HCT116 (cell line): ENCODE results near the gene TMEM81.

Experiments
- CEBPB ChIP-seq: IDR thresholded peaks from 2 replicates; pipeline ENCODE4 v1.6.1; 2012; ENCODE audit warnings: low read depth
- EZH2phosphoT487 ChIP-seq: fragments of 200-600 bp; IDR thresholded peaks from 2 replicates; pipeline ENCODE4 v1.6.1; 2018; ENCODE audit warnings: antibody characterized with exemption, borderline replicate concordance
- POLR2A ChIP-seq: IDR thresholded peaks from 2 replicates; pipeline ENCODE4 v1.7.0; 2011; ENCODE audit warnings: borderline replicate concordance; ENCODE audit not compliant: insufficient read depth, insufficient read length; ENCODE audit errors: extremely low read depth
- POLR2AphosphoS5 ChIP-seq: IDR thresholded peaks from 2 replicates; pipeline ENCODE4 v1.6.1; 2011; ENCODE audit warnings: mild to moderate bottlenecking, low read depth, low read length, moderate library complexity
- RAD21 ChIP-seq: IDR thresholded peaks from 2 replicates; pipeline ENCODE4 v1.6.1; 2012; ENCODE audit warnings: low read depth, mild to moderate bottlenecking
- SIN3A ChIP-seq: IDR thresholded peaks from 2 replicates; pipeline ENCODE4 v1.6.1; 2012; ENCODE audit warnings: low read depth
- ZFX ChIP-seq: fragments of 450-650 bp; IDR thresholded peaks from 2 replicates; pipeline ENCODE4 v1.6.1; 2017
- ZNF274 ChIP-seq: fragments of 200-500 bp; sonication (Bioruptor generic); IDR thresholded peaks from 2 replicates; pipeline ENCODE4 v1.6.1; 2014; ENCODE audit warnings: mild to moderate bottlenecking, low read depth, low read length, inconsistent platforms
- TF ChIP-seq, protein P1 (sequence below): IDR thresholded peaks from 2 replicates; pipeline ENCODE4 v1.6.1; 2012
- TF ChIP-seq, protein P2 (sequence below), 3 experiments: fragments of 200-600 bp in 1 of 3; sonication (generic) in 1 of 3; IDR thresholded peaks in 2 of 3; conservative IDR thresholded peaks in 1 of 3; 2 replicates each; pipeline ENCODE4 v1.5.1; 2012 to 2017; ENCODE audit warnings: low read depth in 2 of 3, low read length in 2 of 3, antibody characterized with exemption in 1 of 3, borderline replicate concordance in 1 of 3, control low read depth in 1 of 3, mild to moderate bottlenecking in 1 of 3, mixed read lengths in 1 of 3, mixed run types in 1 of 3, moderate library complexity in 1 of 3; ENCODE audit not compliant: insufficient read depth in 1 of 3

DNA sequence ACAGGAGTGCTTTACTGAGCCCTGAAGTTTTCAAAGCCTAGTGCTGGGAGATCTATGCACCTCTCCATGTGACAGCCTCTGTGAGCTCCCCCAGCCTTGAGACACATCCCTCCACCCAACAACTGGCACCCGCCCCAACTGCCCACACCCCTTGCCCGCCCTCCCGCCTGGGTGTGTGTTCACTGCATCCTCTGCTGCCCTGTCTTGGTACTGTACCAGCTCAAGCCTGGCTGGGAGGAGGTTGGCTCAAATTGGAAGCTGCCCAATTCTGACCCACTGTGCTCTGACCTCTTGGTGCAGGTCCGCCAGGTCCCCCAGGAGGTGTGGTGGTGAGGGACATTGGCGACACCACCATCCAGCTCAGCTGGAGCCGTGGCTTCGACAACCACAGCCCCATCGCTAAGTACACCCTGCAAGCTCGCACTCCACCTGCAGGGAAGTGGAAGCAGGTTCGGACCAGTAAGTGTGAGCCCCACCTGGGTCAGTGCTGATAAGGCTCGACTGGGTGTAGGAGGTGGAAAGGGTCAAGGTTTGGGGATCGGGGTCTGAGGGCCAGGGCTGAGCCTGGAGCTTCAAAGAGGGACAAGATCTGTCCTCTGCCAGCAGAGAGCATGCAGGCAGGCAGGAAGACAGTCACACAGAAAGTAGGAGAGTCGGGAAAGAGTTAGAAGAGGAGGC lies 18.0 kb downstream of the TMEM81 start:
- TF ChIP-seq ZNF274: no peak
- TF ChIP-seq, protein P1, sequence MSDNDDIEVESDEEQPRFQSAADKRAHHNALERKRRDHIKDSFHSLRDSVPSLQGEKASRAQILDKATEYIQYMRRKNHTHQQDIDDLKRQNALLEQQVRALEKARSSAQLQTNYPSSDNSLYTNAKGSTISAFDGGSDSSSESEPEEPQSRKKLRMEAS: no peak
- TF ChIP-seq POLR2A: no peak
- TF ChIP-seq, protein P2, sequence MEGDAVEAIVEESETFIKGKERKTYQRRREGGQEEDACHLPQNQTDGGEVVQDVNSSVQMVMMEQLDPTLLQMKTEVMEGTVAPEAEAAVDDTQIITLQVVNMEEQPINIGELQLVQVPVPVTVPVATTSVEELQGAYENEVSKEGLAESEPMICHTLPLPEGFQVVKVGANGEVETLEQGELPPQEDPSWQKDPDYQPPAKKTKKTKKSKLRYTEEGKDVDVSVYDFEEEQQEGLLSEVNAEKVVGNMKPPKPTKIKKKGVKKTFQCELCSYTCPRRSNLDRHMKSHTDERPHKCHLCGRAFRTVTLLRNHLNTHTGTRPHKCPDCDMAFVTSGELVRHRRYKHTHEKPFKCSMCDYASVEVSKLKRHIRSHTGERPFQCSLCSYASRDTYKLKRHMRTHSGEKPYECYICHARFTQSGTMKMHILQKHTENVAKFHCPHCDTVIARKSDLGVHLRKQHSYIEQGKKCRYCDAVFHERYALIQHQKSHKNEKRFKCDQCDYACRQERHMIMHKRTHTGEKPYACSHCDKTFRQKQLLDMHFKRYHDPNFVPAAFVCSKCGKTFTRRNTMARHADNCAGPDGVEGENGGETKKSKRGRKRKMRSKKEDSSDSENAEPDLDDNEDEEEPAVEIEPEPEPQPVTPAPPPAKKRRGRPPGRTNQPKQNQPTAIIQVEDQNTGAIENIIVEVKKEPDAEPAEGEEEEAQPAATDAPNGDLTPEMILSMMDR (IDR thresholded peaks at IDR 0.05 in 2 of 3, conservative IDR thresholded peaks at IDR 0.05 in 1 of 3; ENCODE audit: borderline replicate concordance in 1 of 3, insufficient read depth in 1 of 3, low read depth in 2 of 3, low read length in 2 of 3): peak; percentile 42 to 63 (median 48); a peak in 4 of 6 replicates
- TF ChIP-seq CEBPB: no peak
- TF ChIP-seq POLR2AphosphoS5: no peak
- TF ChIP-seq ZFX: no peak
- TF ChIP-seq RAD21: peak; percentile 37; the same call in 1 of the 2 replicates
- TF ChIP-seq EZH2phosphoT487: no peak
- TF ChIP-seq SIN3A: no peak
